Aorta (tissue), 5 donors: ENCODE data around the gene S100PBP. TPM values are rescaled to one million over a fixed set of nuclear protein-coding genes. Genes with fewer than 3 reads are reported as not detected.

Experiments
- ATAC-seq: fragments of 200-7000 bp; cut with Tn5 transposase; one replicate; pipeline ENCODE4 v1.9.1; 2022; ENCODE audit warnings: moderate library complexity; ENCODE audit not compliant: low FRiP score
- DNase-seq, 2 donors: peaks; one replicate each; pipeline ENCODE4 v3.0.0-alpha.2; 2020
- H3K27ac ChIP-seq, 2 donors: one replicate each; pipeline ENCODE4 v1.5.1; 2013; ENCODE audit warnings: low read length in 2 of 2, mild to moderate bottlenecking in 2 of 2, moderate library complexity in 2 of 2, control low read depth in 1 of 2, inconsistent platforms in 1 of 2, low read depth in 1 of 2
- H3K27me3 ChIP-seq, 2 donors: one replicate each; pipeline ENCODE4 v1.6.1; 2013; ENCODE audit warnings: control low read depth in 1 of 2, low read length in 1 of 2, mild to moderate bottlenecking in 1 of 2, moderate library complexity in 1 of 2; ENCODE audit not compliant: insufficient read depth in 2 of 2, control insufficient read depth in 1 of 2
- H3K36me3 ChIP-seq, 2 donors: one replicate each; pipeline ENCODE4 v1.6.1; 2013; ENCODE audit warnings: control low read depth in 1 of 2, low read length in 1 of 2, mild to moderate bottlenecking in 1 of 2; ENCODE audit not compliant: insufficient read depth in 2 of 2, control insufficient read depth in 1 of 2
- H3K4me1 ChIP-seq, 2 donors: one replicate each; pipeline ENCODE4 v1.6.1; 2013; ENCODE audit warnings: low read length in 2 of 2, control low read depth in 1 of 2, mild to moderate bottlenecking in 1 of 2, moderate library complexity in 1 of 2; ENCODE audit not compliant: insufficient read depth in 2 of 2, control insufficient read depth in 1 of 2
- H3K4me3 ChIP-seq, 2 donors: one replicate each; pipeline ENCODE4 v1.5.1; 2013; ENCODE audit warnings: low read length in 2 of 2, control low read depth in 1 of 2, mild to moderate bottlenecking in 1 of 2
- H3K9me3 ChIP-seq: one replicate; pipeline ENCODE4 v1.6.1; 2013; ENCODE audit warnings: mild to moderate bottlenecking, low read length; ENCODE audit not compliant: control insufficient read depth
- WGBS, 2 donors: extraction: QIAGEN DNeasy Blood & Tissue Kit; methylation state at CpG; one replicate each; pipeline ENCODE4 v1.1.7; 2013; 5-methylcytosine and 5-hydroxymethylcytosine counted together
- intact Hi-C, 2 donors: fragments of 100-400 bp; cut with DNase I; formaldehyde crosslinking; loops; one replicate each; pipeline versions ENCODE4 v1.14.2 to v1.15.0; 2022
- long read RNA-seq, 2 donors: library from polyadenylated mRNA; unstranded; transcript quantifications; one replicate each; pipeline ENCODE4 v2.0.0, GENCODE V29; 2020 to 2021
- polyA plus RNA-seq, 2 donors: library from polyadenylated mRNA; stranded (reverse); fragments of 200-250 nt; gene quantifications; one replicate each; pipeline ENCODE4 v1.2.3, GENCODE V29; 2013
- total RNA-seq, 2 donors: library from RNA; stranded (reverse); fragmentation: NEBNext Ultra II Directional; extraction: Animal tissue kit (Norgen Biotek cat#: 25700); gene quantifications; one replicate each; pipeline ENCODE4 v1.2.1, GENCODE V29; 2021
- donor health status: healthy with polysubstance abuse.
- donor health status: Bipolar disorder and iron deficiency.
- donor health status: DM: no; HTN: no; CAD: no.
- donor health status: DM: no; HTN: no; CAD: no.
- donor health status: DM: yes; HTN: yes; CAD: no.

Gene S100PBP
- total RNA-seq, result 10 to 100 TPM; 37.4 to 60.7 TPM
- polyA plus RNA-seq, result 10 to 100 TPM in 1 of 2 donors, 1 to 10 TPM in 1; 2.8 to 12.1 TPM
- long read RNA-seq, donor 1, full-length matches to known transcripts, result 5 of 36 reads
- long read RNA-seq, donor 1, partial matches to known transcripts, result 6 of 36 reads
- long read RNA-seq, donor 1, other reads (novel, unspliced or antisense), result 25 of 36 reads
- long read RNA-seq, donor 2, full-length matches to known transcripts, result 4 of 22 reads
- long read RNA-seq, donor 2, partial matches to known transcripts, result 4 of 22 reads
- long read RNA-seq, donor 2, other reads (novel, unspliced or antisense), result 14 of 22 reads

- Histone ChIP-seq H3K27me3 (no peaks in the 10 kb centered on the region), H3K4me1 (peaks cover 0 to 8% of the 10 kb centered on the region in 2 donors), H3K4me3 (peak within 1 kb of the TSS; percentile 52 to 84), H3K36me3 (no peaks in the 10 kb centered on the region), H3K9me3 (no peaks in the 10 kb centered on the region), H3K27ac (peak within 1 kb of the TSS; percentile 71 to 86)
- intact Hi-C loops, result loop anchor here (5.0 kb wide), 3 partner anchors 55 to 115 kb away; partner anchors contain the start of genes FNDC5 (in 1 of the 2) and SYNC (in 1 of the 2)
- ATAC-seq, result peak; percentile 99
- 1% methylated on average over 53 to 55 of the region's 55 CpGs for WGBS, 2 donors
- peak; percentile 100 for DNase-seq
These were observed at the start of gene S100PBP, which contains the start of gene YARS1 for GRCh38 chr1:32817159-32817814. TSS of gene S100PBP (plus strand) at chr1:32817653. CDS start at chr1:32826100, 8,447 bp downstream. TSS of gene YARS1 (minus strand) at chr1:32817358. CDS start at chr1:32817244, 114 bp downstream.

- Histone ChIP-seq H3K4me3 (no peak overlapping the region), H3K9me3 (no peaks in the 10 kb centered on the region), H3K27ac (no peak overlapping the region), H3K27me3 (no peaks in the 10 kb centered on the region), H3K4me1 (no peaks in the 10 kb centered on the region), H3K36me3 (no peaks in the 10 kb centered on the region)
- 88 to 90% methylated on average over 16 of the region's 16 CpGs for WGBS, 2 donors
- ATAC-seq, result no peak
- peak in 1 of 2 donors; percentile 61 for DNase-seq
- intact Hi-C loops, result no loop called here
These were observed 49.2 kb upstream of the S100PBP start for GRCh38 chr1:32768110-32768850.

GRCh38 chr1:32769524-32770220 lies 47.8 kb upstream of the S100PBP start:
- intact Hi-C loops, result no loop called here
- Histone ChIP-seq H3K27ac (no peak overlapping the region), H3K4me1 (no peaks in the 10 kb centered on the region), H3K27me3 (no peaks in the 10 kb centered on the region), H3K9me3 (no peaks in the 10 kb centered on the region), H3K4me3 (no peak overlapping the region), H3K36me3 (no peaks in the 10 kb centered on the region)
- 77 to 79% methylated on average over 31 to 32 of the region's 32 CpGs for WGBS, 2 donors
- ATAC-seq (no peak), DNase-seq (peak in 1 of 2 donors; percentile 83)

GRCh38 chr1:32770221-32770731 lies 47.2 kb upstream of the S100PBP start:
- ATAC-seq (no peak), DNase-seq (peak in 1 of 2 donors; percentile 75)
- no peak overlapping the region for H3K27ac ChIP-seq
- no peaks in the 10 kb centered on the region for H3K9me3 ChIP-seq
- no peaks in the 10 kb centered on the region for H3K36me3 ChIP-seq
- intact Hi-C loops, result no loop called here
- H3K27me3 ChIP-seq, result no peaks in the 10 kb centered on the region
- no peaks in the 10 kb centered on the region for H3K4me1 ChIP-seq
- no peak overlapping the region for H3K4me3 ChIP-seq
- WGBS, 2 donors, result 94% methylated on average over 25 of the region's 25 CpGs

GRCh38 chr1:32770741-32771548 lies 46.5 kb upstream of the S100PBP start:
- 82 to 84% methylated on average over 17 to 18 of the region's 18 CpGs for WGBS, 2 donors
- intact Hi-C loops, result no loop called here

GRCh38 chr1:32771561-32772280 lies 45.7 kb upstream of the S100PBP start:
- DNase-seq (peak in 1 of 2 donors; percentile 75), ATAC-seq (no peak)
- WGBS, 2 donors, result 87 to 88% methylated on average over 27 to 30 of the region's 30 CpGs
- Histone ChIP-seq H3K27me3 (no peaks in the 10 kb centered on the region), H3K9me3 (no peaks in the 10 kb centered on the region), H3K4me1 (no peaks in the 10 kb centered on the region), H3K4me3 (no peak overlapping the region), H3K27ac (no peak overlapping the region), H3K36me3 (no peaks in the 10 kb centered on the region)
- intact Hi-C loops, result loop anchor here in 1 of 2 donors (2.0 kb wide), 1 partner anchor 59 kb away; no protein-coding TSS in a partner anchor

More at GRCh38 chr1:32770741-32771548, 46.5 kb upstream of the S100PBP start:
- Histone ChIP-seq H3K27me3 (no peaks in the 10 kb centered on the region), H3K27ac (no peak overlapping the region), H3K9me3 (no peaks in the 10 kb centered on the region), H3K4me1 (no peaks in the 10 kb centered on the region), H3K4me3 (no peak overlapping the region), H3K36me3 (no peaks in the 10 kb centered on the region)
- DNase-seq (peak in 1 of 2 donors; percentile 72), ATAC-seq (no peak)

GRCh38 chr1:32772281-32773017 lies 45.0 kb upstream of the S100PBP start:
- ATAC-seq (no peak), DNase-seq (peak in 1 of 2 donors; percentile 66)
- Histone ChIP-seq H3K4me1 (no peaks in the 10 kb centered on the region), H3K27ac (no peak overlapping the region), H3K9me3 (no peaks in the 10 kb centered on the region), H3K36me3 (no peaks in the 10 kb centered on the region), H3K27me3 (no peaks in the 10 kb centered on the region), H3K4me3 (no peak overlapping the region)
- WGBS, 2 donors, result 84 to 88% methylated on average over 10 of the region's 10 CpGs
- intact Hi-C loops, result loop anchor here (1.0 to 2.0 kb wide), 2 partner anchors 60 kb away; no protein-coding TSS in a partner anchor
